H9 (cell line): ENCODE data around the gene HLA-DPB1. TPM values are rescaled to one million over a fixed set of nuclear protein-coding genes. Genes with fewer than 3 reads are reported as not detected.

Source experiments
- DNase-seq: peaks from one replicate; pipeline ENCODE4 v3.0.0-alpha.2; 2017
- H2AFZ ChIP-seq: one replicate; pipeline ENCODE4 v1.6.1; 2013; ENCODE audit warnings: mild to moderate bottlenecking, low read length, control low read depth, moderate library complexity
- H2AK5ac ChIP-seq: 2 replicates; pipeline ENCODE4 v1.6.1; 2013; ENCODE audit warnings: low read length, control low read depth, mixed read lengths; ENCODE audit not compliant: insufficient read length
- H2BK120ac ChIP-seq: one replicate; pipeline ENCODE4 v1.6.1; 2013; ENCODE audit warnings: low read depth, mild to moderate bottlenecking, low read length, control low read depth, inconsistent platforms; ENCODE audit not compliant: poor library complexity, severe bottlenecking
- H2BK12ac ChIP-seq: 2 replicates; pipeline ENCODE4 v1.6.1; 2013; ENCODE audit warnings: low read length, control low read depth, mixed read lengths, low read depth; ENCODE audit not compliant: insufficient read length
- H2BK15ac ChIP-seq: 2 replicates; pipeline ENCODE4 v1.6.1; 2013; ENCODE audit warnings: low read depth, low read length, control low read depth
- H2BK20ac ChIP-seq: one replicate; pipeline ENCODE4 v1.6.1; 2013; ENCODE audit warnings: low read depth, mild to moderate bottlenecking, low read length, control low read depth, inconsistent platforms; ENCODE audit not compliant: poor library complexity, severe bottlenecking
- H2BK5ac ChIP-seq: 2 replicates; pipeline ENCODE4 v1.6.1; 2013; ENCODE audit warnings: low read length, control low read depth, mixed read lengths; ENCODE audit not compliant: insufficient read length
- H3K14ac ChIP-seq: 2 replicates; pipeline ENCODE4 v1.6.1; 2013; ENCODE audit warnings: low read length, control low read depth; ENCODE audit not compliant: insufficient read depth
- H3K18ac ChIP-seq: 2 replicates; pipeline ENCODE4 v1.6.1; 2013; ENCODE audit warnings: low read depth, mild to moderate bottlenecking, mixed read lengths, low read length, control low read depth; ENCODE audit not compliant: insufficient read length
- H3K23ac ChIP-seq: 2 replicates; pipeline ENCODE4 v1.6.1; 2013; ENCODE audit warnings: low read length, control low read depth, mixed read lengths, low read depth; ENCODE audit not compliant: insufficient read length
- H3K23me2 ChIP-seq: 2 replicates; pipeline ENCODE4 v1.6.1; 2013; ENCODE audit warnings: low read depth, mild to moderate bottlenecking, mixed read lengths, low read length, control low read depth; ENCODE audit not compliant: insufficient read length, poor library complexity, severe bottlenecking
- H3K27ac ChIP-seq: 2 replicates; pipeline ENCODE4 v1.5.1; 2013; ENCODE audit warnings: low read length, control low read depth, mixed read lengths, low read depth; ENCODE audit not compliant: insufficient read length
- H3K27me3 ChIP-seq: 2 replicates; pipeline ENCODE4 v1.6.1; 2013; ENCODE audit warnings: low read length, control low read depth, inconsistent platforms; ENCODE audit not compliant: insufficient read depth
- H3K4ac ChIP-seq: 2 replicates; pipeline ENCODE4 v1.6.1; 2013; ENCODE audit warnings: low read depth, mild to moderate bottlenecking, control low read depth, inconsistent platforms, low read length, moderate library complexity
- H3K4me1 ChIP-seq: 2 replicates; pipeline ENCODE4 v1.6.1; 2013; ENCODE audit warnings: low read length, control low read depth, inconsistent platforms; ENCODE audit not compliant: insufficient read depth
- H3K4me2 ChIP-seq: 2 replicates; pipeline ENCODE4 v1.6.1; 2013; ENCODE audit warnings: low read length, control low read depth, mixed read lengths; ENCODE audit not compliant: insufficient read length, insufficient read depth
- H3K56ac ChIP-seq: 2 replicates; pipeline ENCODE4 v1.6.1; 2013; ENCODE audit warnings: low read depth, mild to moderate bottlenecking, mixed read lengths, low read length, control low read depth; ENCODE audit not compliant: insufficient read length
- H3K79me1 ChIP-seq: 2 replicates; pipeline ENCODE4 v1.6.1; 2013; ENCODE audit warnings: low read depth, mild to moderate bottlenecking, moderate library complexity, low read length, control low read depth, inconsistent platforms; ENCODE audit not compliant: insufficient read depth, poor library complexity, severe bottlenecking
- H3K79me2 ChIP-seq: 2 replicates; pipeline ENCODE4 v1.6.1; 2013; ENCODE audit warnings: low read length, control low read depth, inconsistent platforms; ENCODE audit not compliant: insufficient read depth
- H3K9ac ChIP-seq: 2 replicates; pipeline ENCODE4 v1.6.1; 2013; ENCODE audit warnings: low read length, control low read depth, mixed read lengths; ENCODE audit not compliant: insufficient read length; ENCODE audit errors: extremely low read depth
- H3K9me3 ChIP-seq: one replicate; pipeline ENCODE4 v1.6.1; 2013; ENCODE audit warnings: low read depth, low read length, inconsistent platforms; ENCODE audit not compliant: control insufficient read depth
- H3T11ph ChIP-seq: one replicate; pipeline ENCODE4 v1.6.1; 2013; ENCODE audit warnings: mild to moderate bottlenecking, low read length, control low read depth, inconsistent platforms
- H4K20me1 ChIP-seq: one replicate; pipeline ENCODE4 v1.6.1; 2013; ENCODE audit not compliant: control insufficient read depth, insufficient read length, insufficient read depth
- H4K5ac ChIP-seq: 2 replicates; pipeline ENCODE4 v1.6.1; 2013; ENCODE audit warnings: low read depth, mild to moderate bottlenecking, mixed read lengths, low read length, control low read depth; ENCODE audit not compliant: insufficient read length
- H4K8ac ChIP-seq: replicated peaks from 2 replicates; pipeline ENCODE4 v1.6.1; 2013; ENCODE audit warnings: low read length, control low read depth, mixed read lengths, low read depth; ENCODE audit not compliant: insufficient read length
- H4K91ac ChIP-seq: 2 replicates; pipeline ENCODE4 v1.6.1; 2013; ENCODE audit warnings: low read depth, mild to moderate bottlenecking, moderate library complexity, mixed read lengths, low read length, control low read depth; ENCODE audit not compliant: insufficient read length
- H3K27ac Mint-ChIP-seq, 3 experiments: 2 replicates in 2 of 3; 3 replicates in 1 of 3; pipeline ENCODE4 v1.8.0; 2020 to 2021; ENCODE audit warnings: mixed read lengths in 3 of 3, mild to moderate bottlenecking in 1 of 3, moderate library complexity in 1 of 3
- H3K27me3 Mint-ChIP-seq: 2 replicates; pipeline ENCODE4 v1.8.0; 2021; ENCODE audit warnings: low read depth, mild to moderate bottlenecking, moderate library complexity, mixed read lengths
- H3K36me3 Mint-ChIP-seq, 3 experiments: 2 replicates in 2 of 3; 3 replicates in 1 of 3; pipeline ENCODE4 v1.8.0; 2020 to 2021; ENCODE audit warnings: low read depth in 3 of 3, mixed read lengths in 3 of 3; ENCODE audit not compliant: insufficient read depth in 1 of 3
- H3K4me1 Mint-ChIP-seq, 2 experiments: 2 replicates each; pipeline ENCODE4 v1.8.0; 2020; ENCODE audit warnings: mixed read lengths in 2 of 2
- H3K4me3 Mint-ChIP-seq, 2 experiments: 2 replicates in 1 of 2; 3 replicates in 1 of 2; pipeline ENCODE4 v1.8.0; 2020 to 2021; ENCODE audit warnings: mild to moderate bottlenecking in 2 of 2, mixed read lengths in 2 of 2, moderate library complexity in 1 of 2
- H3K9me3 Mint-ChIP-seq, 2 experiments: 2 replicates in 1 of 2; 3 replicates in 1 of 2; pipeline ENCODE4 v1.8.0; 2020; ENCODE audit warnings: mild to moderate bottlenecking in 2 of 2, mixed read lengths in 2 of 2, moderate library complexity in 1 of 2
- WGBS: extraction: QIAGEN DNeasy Blood & Tissue Kit; methylation state at CpG from one replicate; pipeline ENCODE4 v1.1.7; 2013; ENCODE audit warnings: missing lambda C conversion rate, low lambda C conversion rate, mixed read lengths; ENCODE audit not compliant: insufficient read length; ENCODE audit errors: extremely low coverage; 5-methylcytosine and 5-hydroxymethylcytosine counted together
- total RNA-seq: library from RNA; stranded (reverse); gene quantifications from 2 replicates; pipeline ENCODE4 v1.2.1, GENCODE V29; 2021
- TF ChIP-seq, protein P1 (sequence below): fragments of 200-600 bp; sonication (generic); conservative IDR thresholded peaks from 3 replicates; pipeline ENCODE4 v1.8.0; 2021; ENCODE audit warnings: antibody characterized with exemption, mild to moderate bottlenecking

The HLA-DPB1 gene
- total RNA-seq, 1 experiment from 2014 or later, result 23.6 TPM

DNA sequence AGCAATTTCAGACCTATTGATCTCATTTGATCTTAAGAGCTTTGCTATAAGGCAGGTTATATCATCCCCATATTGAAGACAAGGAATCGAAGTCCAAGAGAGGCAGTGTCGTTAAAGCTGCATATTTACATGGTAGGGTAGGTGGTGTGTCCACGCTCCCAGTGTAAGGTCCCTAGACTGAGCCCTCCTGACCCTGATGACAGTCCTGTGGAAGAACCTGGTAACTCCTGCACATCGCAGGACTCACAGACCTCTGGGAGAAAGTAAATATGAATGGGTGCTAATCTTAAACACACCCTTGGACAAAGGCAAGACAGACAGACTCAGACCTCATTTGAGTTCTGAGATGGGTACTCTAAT lies 602 bp upstream of the HLA-DPB1 start:
- Histone ChIP-seq H2AFZ (no peak overlapping the region), H2BK12ac (no peak overlapping the region), H3K4ac (no peak overlapping the region), H3K14ac (no peak overlapping the region), H4K91ac (no peak overlapping the region), H2AK5ac (no peak overlapping the region), H3K23me2 (no peaks in the 10 kb centered on the region), H2BK20ac (no peak overlapping the region), H3K23ac (no peak overlapping the region), H4K20me1 (no peaks in the 10 kb centered on the region), H3K4me1 (no peaks in the 10 kb centered on the region), H3K27ac (no peak overlapping the region), H2BK5ac (no peak overlapping the region), H3K79me1 (no peaks in the 10 kb centered on the region), H3K18ac (no peak overlapping the region), H2BK15ac (no peak overlapping the region), H2BK120ac (no peak overlapping the region), H3K4me2 (no peak overlapping the region), H3K79me2 (no peaks in the 10 kb centered on the region), H3T11ph (no peak overlapping the region), H4K8ac (no peak overlapping the region), H3K9ac (no peak overlapping the region), H4K5ac (no peak overlapping the region), H3K56ac (no peak overlapping the region), H3K27me3 (no peaks in the 10 kb centered on the region), H3K9me3 (no peaks in the 10 kb centered on the region)
- H3K4me3 Mint-ChIP-seq, result no peak overlapping the region
- peaks cover 13% of the 10 kb centered on the region for H3K27me3 Mint-ChIP-seq
- no peak overlapping the region for H3K27ac Mint-ChIP-seq
- TF ChIP-seq, protein P1, sequence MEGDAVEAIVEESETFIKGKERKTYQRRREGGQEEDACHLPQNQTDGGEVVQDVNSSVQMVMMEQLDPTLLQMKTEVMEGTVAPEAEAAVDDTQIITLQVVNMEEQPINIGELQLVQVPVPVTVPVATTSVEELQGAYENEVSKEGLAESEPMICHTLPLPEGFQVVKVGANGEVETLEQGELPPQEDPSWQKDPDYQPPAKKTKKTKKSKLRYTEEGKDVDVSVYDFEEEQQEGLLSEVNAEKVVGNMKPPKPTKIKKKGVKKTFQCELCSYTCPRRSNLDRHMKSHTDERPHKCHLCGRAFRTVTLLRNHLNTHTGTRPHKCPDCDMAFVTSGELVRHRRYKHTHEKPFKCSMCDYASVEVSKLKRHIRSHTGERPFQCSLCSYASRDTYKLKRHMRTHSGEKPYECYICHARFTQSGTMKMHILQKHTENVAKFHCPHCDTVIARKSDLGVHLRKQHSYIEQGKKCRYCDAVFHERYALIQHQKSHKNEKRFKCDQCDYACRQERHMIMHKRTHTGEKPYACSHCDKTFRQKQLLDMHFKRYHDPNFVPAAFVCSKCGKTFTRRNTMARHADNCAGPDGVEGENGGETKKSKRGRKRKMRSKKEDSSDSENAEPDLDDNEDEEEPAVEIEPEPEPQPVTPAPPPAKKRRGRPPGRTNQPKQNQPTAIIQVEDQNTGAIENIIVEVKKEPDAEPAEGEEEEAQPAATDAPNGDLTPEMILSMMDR, result no peak
- no peaks in the 10 kb centered on the region for H3K36me3 Mint-ChIP-seq
- no peak for DNase-seq
- H3K9me3 Mint-ChIP-seq, result no peaks in the 10 kb centered on the region
- no CpG with 5 or more reads among the region's 4 CpGs for WGBS
- peaks cover 8 to 10% of the 10 kb centered on the region in 2 experiments for H3K4me1 Mint-ChIP-seq
